Hematopoietic multipotent progenitor cell treated with erythropoietin and hydrocortisone succinate and interleukin-3 and kit ligand, for 8 days (in vitro differentiated cells): ENCODE measurements around the gene IGSF23.
"Not testable (repeated sequence)": the region's sequence is repeated elsewhere in the genome, so short reads cannot be mapped to it uniquely, and the experiment has no call there.

Experiments
- DNase-seq: peaks from one replicate; pipeline ENCODE4 v3.0.0-alpha.2; 2015

The IGSF23 gene

GRCh38 chr19:44668985-44669764 lies 55.8 kb downstream of the IGSF23 start:
- DNase-seq: no peak

- DNase-seq: not testable (repeated sequence)
These were observed 56.7 kb downstream of the IGSF23 start for GRCh38 chr19:44670027-44670426.

GRCh38 chr19:44671400-44671799 lies 58.0 kb downstream of the IGSF23 start, which contains the start of gene CEACAM19:
CEACAM19 (plus strand) TSS chr19:44671482; CDS start chr19:44671932, 450 bp downstream.
- DNase-seq: no peak

- no peak for DNase-seq
These were observed 58.9 kb downstream of the IGSF23 start for GRCh38 chr19:44672226-44672625.

- DNase-seq: no peak
These were observed 60.1 kb downstream of the IGSF23 start for GRCh38 chr19:44673510-44673909.

- no peak for DNase-seq
These were observed 62.2 kb downstream of the IGSF23 start for GRCh38 chr19:44675521-44675920.

GRCh38 chr19:44677019-44677811 lies 63.9 kb downstream of the IGSF23 start:
- peak; percentile 20 for DNase-seq

GRCh38 chr19:44680536-44680935 lies 67.2 kb downstream of the IGSF23 start:
- no peak for DNase-seq

- no peak for DNase-seq
These were observed 68.8 kb downstream of the IGSF23 start for GRCh38 chr19:44681992-44682790.

- DNase-seq: no peak
These were observed 69.4 kb downstream of the IGSF23 start for GRCh38 chr19:44682807-44683206.

- DNase-seq: no peak
These were observed 70.3 kb downstream of the IGSF23 start for GRCh38 chr19:44683434-44684210.

GRCh38 chr19:44684396-44684795 lies 71.0 kb downstream of the IGSF23 start:
- DNase-seq: not testable (repeated sequence)

- peak; percentile 29 for DNase-seq
These were observed 71.8 kb downstream of the IGSF23 start for GRCh38 chr19:44684892-44685863.

- DNase-seq: no peak
These were observed 72.5 kb downstream of the IGSF23 start for GRCh38 chr19:44685877-44686276.
